Mucosa of stomach (tissue), 1 donor: Measurements from ENCODE around the gene TMEM198.

ENCODE experiments used
- H3K27me3 ChIP-seq: one replicate; pipeline ENCODE4 v1.7.0; 2013; ENCODE audit warnings: mild to moderate bottlenecking, low read length; ENCODE audit not compliant: control insufficient read depth, insufficient read depth
- H3K36me3 ChIP-seq: one replicate; pipeline ENCODE4 v1.7.0; 2013; ENCODE audit warnings: low read length; ENCODE audit not compliant: control insufficient read depth, insufficient read depth
- H3K4me1 ChIP-seq: one replicate; pipeline ENCODE4 v1.7.0; 2013; ENCODE audit warnings: mild to moderate bottlenecking, low read length; ENCODE audit not compliant: control insufficient read depth, insufficient read depth
- H3K4me3 ChIP-seq: one replicate; pipeline ENCODE4 v1.7.0; 2013; ENCODE audit warnings: low read length
- H3K9ac ChIP-seq: one replicate; pipeline ENCODE4 v1.7.0; 2013; ENCODE audit warnings: mild to moderate bottlenecking, low read length, moderate library complexity
- H3K9me3 ChIP-seq: one replicate; pipeline ENCODE4 v1.7.0; 2013; ENCODE audit warnings: mild to moderate bottlenecking, low read length, moderate library complexity; ENCODE audit not compliant: control insufficient read depth
- donor health status: Pancreatic carcinoma.

The TMEM198 gene

DNA sequence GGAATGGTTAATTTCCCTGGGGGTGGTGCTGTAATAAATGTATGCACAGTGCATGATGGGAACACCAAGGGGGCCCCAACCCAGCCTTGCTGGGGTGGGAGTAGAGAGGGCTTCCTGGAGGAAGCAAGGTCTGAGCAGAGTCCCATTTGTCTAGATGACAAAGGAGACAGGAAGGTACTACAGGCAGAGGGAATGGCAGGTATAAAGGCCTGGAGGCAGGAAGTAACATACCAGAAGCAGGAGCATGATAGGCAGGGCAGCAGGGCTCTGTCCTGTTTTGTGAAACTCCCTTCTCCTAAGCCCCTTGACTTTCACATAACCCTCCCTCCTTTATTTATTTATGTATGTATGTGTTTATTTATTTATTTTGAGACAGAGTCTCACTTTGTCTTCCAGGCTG, 41.2 kb upstream of the TMEM198 start:
- Histone ChIP-seq H3K9ac (no peak overlapping the region), H3K27me3 (peaks cover 2% of the 10 kb centered on the region), H3K4me1 (peaks cover 17% of the 10 kb centered on the region), H3K36me3 (peaks cover 19% of the 10 kb centered on the region), H3K4me3 (no peak overlapping the region), H3K9me3 (no peaks in the 10 kb centered on the region)

DNA sequence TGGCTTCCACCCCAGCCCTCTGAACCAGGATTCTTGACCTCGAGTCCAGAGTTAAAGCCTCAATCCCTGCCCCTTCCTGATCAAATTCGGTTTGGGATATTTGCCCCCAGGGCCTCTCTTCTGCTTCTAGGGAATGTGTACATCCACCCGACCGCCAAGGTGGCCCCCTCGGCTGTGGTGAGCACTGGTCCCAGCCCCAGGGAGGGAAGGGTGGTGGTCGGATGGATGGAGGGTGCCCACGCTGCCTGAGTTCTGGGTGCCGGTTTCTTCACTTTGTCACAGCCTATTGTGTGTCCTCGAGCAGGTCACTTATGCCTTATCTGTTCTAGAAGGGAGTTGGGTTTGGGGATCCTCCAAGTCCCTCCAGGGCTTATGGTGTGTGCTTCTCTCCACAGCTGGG, 38.2 kb upstream of the TMEM198 start:
- peaks cover 12% of the 10 kb centered on the region for H3K4me1 ChIP-seq
- peaks cover 19% of the 10 kb centered on the region for H3K36me3 ChIP-seq
- H3K4me3 ChIP-seq = no peak overlapping the region
- peaks cover 16% of the 10 kb centered on the region for H3K27me3 ChIP-seq
- H3K9me3 ChIP-seq = no peaks in the 10 kb centered on the region
- no peak overlapping the region for H3K9ac ChIP-seq

- H3K9ac ChIP-seq = no peak overlapping the region
- H3K27me3 ChIP-seq = peaks cover 22% of the 10 kb centered on the region
- peaks cover 19% of the 10 kb centered on the region for H3K36me3 ChIP-seq
- no peaks in the 10 kb centered on the region for H3K9me3 ChIP-seq
- peaks cover 13% of the 10 kb centered on the region for H3K4me1 ChIP-seq
- H3K4me3 ChIP-seq = no peak overlapping the region
Observed at GRCh38 chr2:219506153-219506801, 37.6 kb upstream of the TMEM198 start.

GRCh38 chr2:219506802-219507526, 36.9 kb upstream of the TMEM198 start:
- Histone ChIP-seq H3K4me1 (peaks cover 13% of the 10 kb centered on the region), H3K36me3 (peaks cover 19% of the 10 kb centered on the region), H3K9ac (no peak overlapping the region), H3K9me3 (no peaks in the 10 kb centered on the region), H3K27me3 (peaks cover 27% of the 10 kb centered on the region), H3K4me3 (no peak overlapping the region)

DNA sequence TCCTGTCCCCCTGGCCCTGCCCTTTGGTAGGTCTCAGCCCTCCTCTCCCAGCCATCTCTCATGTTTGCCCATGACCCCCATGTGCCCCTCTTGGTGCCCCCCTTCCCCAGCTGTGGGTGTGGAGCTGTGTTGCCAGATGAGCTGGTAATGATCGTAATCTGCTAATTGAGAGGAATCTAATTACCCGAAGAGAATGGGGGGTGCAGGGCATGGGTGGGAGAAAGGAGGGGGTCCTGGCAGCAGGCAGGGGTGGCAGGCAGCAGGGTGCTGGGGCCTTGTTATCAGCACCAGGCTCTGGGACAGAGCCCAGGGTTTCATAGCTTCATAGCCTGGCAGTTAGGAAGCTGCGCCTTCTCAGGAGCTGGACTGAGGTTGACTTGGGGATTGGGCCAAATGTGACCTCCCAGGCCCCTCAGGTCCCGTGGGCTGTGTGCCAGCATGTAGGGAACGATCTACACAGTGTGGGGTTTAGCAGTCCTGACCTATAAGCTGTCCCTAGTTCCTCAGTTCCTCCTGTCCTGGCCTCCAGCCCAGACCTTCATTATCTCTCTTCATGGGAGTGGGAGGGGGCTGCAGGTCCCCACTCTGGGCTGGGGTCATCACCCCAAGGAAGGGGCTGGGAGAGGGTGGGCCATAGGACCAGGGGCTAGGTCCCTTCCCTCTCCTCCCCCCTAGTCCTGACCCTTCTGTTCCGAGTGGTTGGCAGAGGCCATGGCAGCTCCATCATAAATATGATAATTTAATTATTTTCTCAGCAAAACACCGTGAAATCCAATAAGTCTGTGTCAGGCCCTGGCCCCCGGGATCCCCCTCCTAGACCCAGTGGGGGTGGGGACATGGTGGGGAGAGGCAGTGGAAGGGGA, 36.0 kb upstream of the TMEM198 start:
- Histone ChIP-seq H3K9me3 (no peaks in the 10 kb centered on the region), H3K9ac (no peak overlapping the region), H3K27me3 (peaks cover 36% of the 10 kb centered on the region), H3K36me3 (peaks cover 19% of the 10 kb centered on the region), H3K4me1 (peaks cover 13% of the 10 kb centered on the region), H3K4me3 (no peak overlapping the region)

GRCh38 chr2:219508444-219508734, 35.4 kb upstream of the TMEM198 start:
- Histone ChIP-seq H3K4me3 (no peak overlapping the region), H3K27me3 (peaks cover 41% of the 10 kb centered on the region), H3K9ac (no peak overlapping the region), H3K36me3 (peaks cover 19% of the 10 kb centered on the region), H3K4me1 (peaks cover 13% of the 10 kb centered on the region), H3K9me3 (no peaks in the 10 kb centered on the region)

GRCh38 chr2:219508971-219509779, 34.7 kb upstream of the TMEM198 start:
- Histone ChIP-seq H3K9me3 (no peaks in the 10 kb centered on the region), H3K36me3 (peaks cover 19% of the 10 kb centered on the region), H3K9ac (no peak overlapping the region), H3K4me1 (peaks cover 13% of the 10 kb centered on the region), H3K27me3 (peaks cover 49% of the 10 kb centered on the region), H3K4me3 (no peak overlapping the region)

DNA sequence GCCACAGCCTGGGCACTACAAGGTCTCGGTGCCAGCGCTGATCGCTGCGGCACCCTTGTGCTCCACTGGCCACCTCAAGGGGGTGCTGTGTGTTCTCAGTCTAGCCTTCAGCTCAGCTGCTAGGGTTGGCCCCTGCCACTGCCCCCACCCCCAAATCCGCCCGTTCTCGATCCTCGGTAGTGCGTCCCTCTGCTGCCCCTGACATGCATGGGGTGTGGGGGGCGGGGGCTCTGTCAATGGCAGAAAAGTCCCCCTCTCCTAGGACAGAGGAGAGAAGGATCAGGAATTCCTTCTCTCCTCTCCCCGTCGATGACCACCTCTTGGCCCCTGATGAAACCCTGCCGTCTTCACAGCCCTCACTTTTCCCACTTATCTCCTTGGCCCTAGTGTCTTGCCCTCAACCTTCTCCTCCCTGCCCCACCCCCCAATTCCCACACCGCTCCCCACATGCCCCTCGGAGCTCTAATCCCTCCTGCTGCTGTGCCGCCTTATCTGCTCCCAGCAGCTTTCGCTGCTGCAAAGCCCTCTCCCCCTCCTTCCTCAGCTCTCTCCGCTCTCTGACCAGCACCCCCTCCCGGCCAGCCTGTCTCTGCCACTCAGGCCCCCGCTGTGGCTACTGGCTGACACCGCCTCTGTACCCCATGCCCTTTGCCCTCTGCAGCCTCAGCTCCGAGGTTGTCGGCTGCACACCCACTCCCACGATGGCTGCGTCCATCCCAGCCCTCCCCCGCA, 33.9 kb upstream of the TMEM198 start:
- peaks cover 13% of the 10 kb centered on the region for H3K4me1 ChIP-seq
- H3K9ac ChIP-seq = no peak overlapping the region
- H3K9me3 ChIP-seq = no peaks in the 10 kb centered on the region
- peaks cover 57% of the 10 kb centered on the region for H3K27me3 ChIP-seq
- peaks cover 15% of the 10 kb centered on the region for H3K36me3 ChIP-seq
- H3K4me3 ChIP-seq = no peak overlapping the region

- peaks cover 13% of the 10 kb centered on the region for H3K4me1 ChIP-seq
- H3K27me3 ChIP-seq = peaks cover 64% of the 10 kb centered on the region
- H3K4me3 ChIP-seq = no peak overlapping the region
- no peaks in the 10 kb centered on the region for H3K9me3 ChIP-seq
- peaks cover 10% of the 10 kb centered on the region for H3K36me3 ChIP-seq
- no peak overlapping the region for H3K9ac ChIP-seq
Observed at GRCh38 chr2:219510512-219511135, 33.2 kb upstream of the TMEM198 start.

- Histone ChIP-seq H3K4me1 (peaks cover 13% of the 10 kb centered on the region), H3K27me3 (peaks cover 74% of the 10 kb centered on the region), H3K4me3 (no peak overlapping the region), H3K36me3 (no peaks in the 10 kb centered on the region), H3K9me3 (no peaks in the 10 kb centered on the region), H3K9ac (no peak overlapping the region)
Observed at GRCh38 chr2:219511547-219512325, 32.1 kb upstream of the TMEM198 start.
